Cardiac muscle cell (in vitro differentiated cells and primary cell): Measurements from ENCODE around the gene ADK. TPM values are rescaled to one million over a fixed set of nuclear protein-coding genes. Genes with fewer than 3 reads are reported as not detected.
A peak's percentile ranks its signal among the peaks of the same experiment; 100 is the strongest.

Experiments
- DNase-seq, 2 donors: peaks; one replicate each; pipeline versions ENCODE4 v3.0.0 to v3.0.0-alpha.2; 2010 to 2017; ENCODE audit warnings: low read depth in 1 of 2, low spot score in 1 of 2
- H3K27ac ChIP-seq: fragments of 200-600 bp; sonication (generic); 2 replicates; pipeline ENCODE4 v1.5.1; 2016
- H3K27me3 ChIP-seq: fragments of 200-600 bp; sonication (generic); 2 replicates; pipeline ENCODE4 v1.6.0; 2016; ENCODE audit warnings: control low read depth
- H3K36me3 ChIP-seq: fragments of 200-600 bp; sonication (generic); 2 replicates; pipeline ENCODE4 v1.5.1; 2016; ENCODE audit warnings: control low read depth
- H3K4me1 ChIP-seq: fragments of 200-600 bp; sonication (generic); 2 replicates; pipeline ENCODE4 v1.8.1; 2017; ENCODE audit warnings: low read depth, mild to moderate bottlenecking, mixed run types
- H3K4me3 ChIP-seq: fragments of 200-600 bp; sonication (generic); 2 replicates; pipeline ENCODE4 v1.5.1; 2016; ENCODE audit warnings: mild to moderate bottlenecking
- H3K9me3 ChIP-seq: fragments of 200-600 bp; sonication (generic); 2 replicates; pipeline ENCODE4 v1.5.1; 2017; ENCODE audit warnings: low read depth, mild to moderate bottlenecking, control low read depth
- CTCF ChIP-seq: IDR thresholded peaks from 2 replicates; pipeline ENCODE4 v1.5.1; 2012; ENCODE audit warnings: low read depth, mild to moderate bottlenecking, low read length
- polyA plus RNA-seq: library from polyadenylated mRNA; unstranded; fragments of >200 nt; fragmentation: Nextera tagmentation; extraction: Ambion mirVana; gene quantifications from 2 replicates; pipeline ENCODE4 v1.2.1, GENCODE V29; 2016
- total RNA-seq: library from RNA; depleted of rRNA; stranded (reverse); fragments of >200 nt; gene quantifications from 2 replicates; pipeline ENCODE4 v1.2.3, GENCODE V29; 2016

The ADK gene
- total and polyA plus RNA-seq, 2 experiments from 2014 or later, result 24.8 to 57.4 TPM

DNA sequence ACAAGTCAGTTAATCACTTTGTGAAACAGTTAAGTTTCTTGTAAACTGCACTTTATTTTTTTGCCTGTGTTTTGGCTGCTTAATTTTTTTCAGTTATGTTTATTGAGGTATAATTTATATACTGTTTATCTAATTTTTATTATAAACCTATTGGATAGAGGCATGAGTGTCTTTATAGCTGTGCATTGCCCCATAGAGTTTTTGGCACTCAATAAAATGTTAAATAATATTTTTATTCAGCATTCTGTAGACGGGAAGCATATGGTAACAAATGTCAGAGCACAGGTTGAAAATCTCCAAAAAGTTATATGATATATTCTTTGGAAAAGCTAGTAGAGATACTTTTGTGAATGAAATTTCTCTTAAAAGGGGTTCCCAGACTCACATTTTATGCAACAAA, 431.5 kb downstream of the ADK start:
- H3K4me1 ChIP-seq, result peaks cover 29% of the 10 kb centered on the region
- H3K27ac ChIP-seq, result no peak overlapping the region
- DNase-seq, result no peak
- no peaks in the 10 kb centered on the region for H3K27me3 ChIP-seq
- H3K9me3 ChIP-seq, result no peaks in the 10 kb centered on the region
- no peaks in the 10 kb centered on the region for H3K36me3 ChIP-seq
- no peak overlapping the region for H3K4me3 ChIP-seq
- TF ChIP-seq CTCF, result no peak

GRCh38 chr10:74585231-74586087, 434.4 kb downstream of the ADK start:
- H3K27ac ChIP-seq, result peak overlapping the region; percentile 93
- H3K27me3 ChIP-seq, result no peaks in the 10 kb centered on the region
- H3K4me1 ChIP-seq, result peaks cover 58% of the 10 kb centered on the region
- no peaks in the 10 kb centered on the region for H3K36me3 ChIP-seq
- TF ChIP-seq CTCF, result no peak
- H3K9me3 ChIP-seq, result no peaks in the 10 kb centered on the region
- peak in 1 of 2 donors; percentile 19 for DNase-seq
- H3K4me3 ChIP-seq, result no peak overlapping the region

GRCh38 chr10:74586088-74586585, 435.1 kb downstream of the ADK start:
- no peak for TF ChIP-seq CTCF
- peak; percentile 12 to 13 for DNase-seq

GRCh38 chr10:74587109-74587854, 436.3 kb downstream of the ADK start:
- peak in 1 of 2 donors; percentile 17 for DNase-seq
- H3K27me3 ChIP-seq, result no peaks in the 10 kb centered on the region
- H3K4me1 ChIP-seq, result peaks cover 76% of the 10 kb centered on the region
- no peaks in the 10 kb centered on the region for H3K9me3 ChIP-seq
- H3K27ac ChIP-seq, result peak overlapping the region; percentile 66
- TF ChIP-seq CTCF, result no peak
- H3K36me3 ChIP-seq, result no peaks in the 10 kb centered on the region
- no peak overlapping the region for H3K4me3 ChIP-seq

More at GRCh38 chr10:74586088-74586585, 435.1 kb downstream of the ADK start:
- Histone ChIP-seq H3K27ac (peak overlapping the region; percentile 93), H3K9me3 (no peaks in the 10 kb centered on the region), H3K27me3 (no peaks in the 10 kb centered on the region), H3K4me3 (no peak overlapping the region), H3K36me3 (no peaks in the 10 kb centered on the region), H3K4me1 (peaks cover 64% of the 10 kb centered on the region)

DNA sequence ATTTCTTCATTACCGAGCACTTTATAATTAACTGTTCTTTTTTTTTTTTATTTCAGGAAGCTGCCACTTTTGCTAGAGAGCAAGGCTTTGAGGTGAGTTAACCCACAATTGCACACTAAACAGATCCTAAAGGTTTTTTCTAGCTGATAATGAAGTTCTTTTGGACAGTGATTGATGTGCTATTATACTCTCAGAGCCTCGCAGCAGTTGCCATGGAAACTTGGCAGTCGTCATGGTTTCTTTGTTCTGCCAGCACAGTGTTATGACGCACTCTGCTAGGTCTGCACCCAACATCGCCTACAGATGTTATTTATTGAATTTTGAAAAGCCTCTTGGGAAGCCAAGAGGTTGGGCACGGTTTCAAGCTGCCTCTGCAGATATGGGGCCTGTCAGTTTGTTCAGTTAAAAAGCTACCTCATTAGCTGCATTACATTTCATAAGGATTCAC, 438.2 kb downstream of the ADK start:
- H3K9me3 ChIP-seq, result no peaks in the 10 kb centered on the region
- H3K4me3 ChIP-seq, result no peak overlapping the region
- H3K36me3 ChIP-seq, result no peaks in the 10 kb centered on the region
- DNase-seq, result peak; percentile 59 to 99
- no peak for TF ChIP-seq CTCF
- H3K27ac ChIP-seq, result peak overlapping the region; percentile 66
- no peaks in the 10 kb centered on the region for H3K27me3 ChIP-seq
- H3K4me1 ChIP-seq, result peaks cover 83% of the 10 kb centered on the region
